ENCODE results near the gene METTL16. TPM values are rescaled to one million over a fixed set of nuclear protein-coding genes. Genes with fewer than 3 reads are reported as not detected.
A peak's percentile ranks its signal among the peaks of the same experiment; 100 is the strongest.

METTL16 gene
- total and polyA plus RNA-seq, 2 experiments from 2014 or later: 40.1 to 80.8 TPM

DNA sequence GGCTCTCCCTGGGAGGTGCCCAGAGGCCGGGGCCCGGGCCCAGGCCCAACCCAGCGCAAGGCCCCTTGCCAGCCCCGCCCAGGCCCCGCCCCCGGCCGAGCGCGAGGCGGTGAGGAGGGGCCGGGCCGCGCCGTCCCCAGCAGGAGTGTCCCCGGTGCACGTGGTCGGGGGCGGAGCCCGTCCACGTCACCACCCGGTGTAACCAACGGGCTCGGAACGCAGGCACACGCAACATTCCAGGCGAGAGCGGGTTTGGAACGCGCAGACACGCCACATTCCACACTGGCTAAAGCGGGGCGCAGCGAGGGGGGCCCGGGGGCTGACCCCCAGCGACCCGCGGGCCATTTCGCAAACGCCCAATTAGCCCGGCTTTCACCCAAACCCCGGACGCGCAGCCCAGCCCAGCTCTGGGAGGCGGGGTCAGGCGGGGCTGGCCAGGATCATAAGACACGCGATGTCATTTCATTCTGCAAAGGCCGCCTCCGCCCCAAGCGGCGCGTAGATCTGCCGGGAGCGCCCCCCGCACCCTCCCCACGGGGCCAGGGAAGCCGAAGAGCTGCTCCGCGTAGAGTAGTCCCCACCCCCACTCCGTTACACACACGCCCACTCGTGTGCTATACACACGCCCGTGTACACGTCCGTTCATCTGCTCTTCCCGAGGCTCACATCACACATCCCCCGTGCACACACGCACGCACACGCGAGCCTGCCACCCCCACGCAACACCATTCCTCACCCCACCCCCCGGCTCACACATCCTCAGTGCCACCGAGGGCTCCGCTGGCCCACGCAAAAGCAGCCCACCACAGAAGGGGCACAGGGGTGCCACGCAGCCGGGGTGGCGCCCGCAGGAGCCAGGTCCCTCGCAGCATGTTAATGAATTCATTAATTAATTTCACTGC, 111.9 kb downstream of the METTL16 start (continued):
- TF ChIP-seq, protein P1, sequence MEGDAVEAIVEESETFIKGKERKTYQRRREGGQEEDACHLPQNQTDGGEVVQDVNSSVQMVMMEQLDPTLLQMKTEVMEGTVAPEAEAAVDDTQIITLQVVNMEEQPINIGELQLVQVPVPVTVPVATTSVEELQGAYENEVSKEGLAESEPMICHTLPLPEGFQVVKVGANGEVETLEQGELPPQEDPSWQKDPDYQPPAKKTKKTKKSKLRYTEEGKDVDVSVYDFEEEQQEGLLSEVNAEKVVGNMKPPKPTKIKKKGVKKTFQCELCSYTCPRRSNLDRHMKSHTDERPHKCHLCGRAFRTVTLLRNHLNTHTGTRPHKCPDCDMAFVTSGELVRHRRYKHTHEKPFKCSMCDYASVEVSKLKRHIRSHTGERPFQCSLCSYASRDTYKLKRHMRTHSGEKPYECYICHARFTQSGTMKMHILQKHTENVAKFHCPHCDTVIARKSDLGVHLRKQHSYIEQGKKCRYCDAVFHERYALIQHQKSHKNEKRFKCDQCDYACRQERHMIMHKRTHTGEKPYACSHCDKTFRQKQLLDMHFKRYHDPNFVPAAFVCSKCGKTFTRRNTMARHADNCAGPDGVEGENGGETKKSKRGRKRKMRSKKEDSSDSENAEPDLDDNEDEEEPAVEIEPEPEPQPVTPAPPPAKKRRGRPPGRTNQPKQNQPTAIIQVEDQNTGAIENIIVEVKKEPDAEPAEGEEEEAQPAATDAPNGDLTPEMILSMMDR (conservative IDR thresholded peaks at IDR 0.05; ENCODE audit: low read depth in 2 of 2): no peak

DNA sequence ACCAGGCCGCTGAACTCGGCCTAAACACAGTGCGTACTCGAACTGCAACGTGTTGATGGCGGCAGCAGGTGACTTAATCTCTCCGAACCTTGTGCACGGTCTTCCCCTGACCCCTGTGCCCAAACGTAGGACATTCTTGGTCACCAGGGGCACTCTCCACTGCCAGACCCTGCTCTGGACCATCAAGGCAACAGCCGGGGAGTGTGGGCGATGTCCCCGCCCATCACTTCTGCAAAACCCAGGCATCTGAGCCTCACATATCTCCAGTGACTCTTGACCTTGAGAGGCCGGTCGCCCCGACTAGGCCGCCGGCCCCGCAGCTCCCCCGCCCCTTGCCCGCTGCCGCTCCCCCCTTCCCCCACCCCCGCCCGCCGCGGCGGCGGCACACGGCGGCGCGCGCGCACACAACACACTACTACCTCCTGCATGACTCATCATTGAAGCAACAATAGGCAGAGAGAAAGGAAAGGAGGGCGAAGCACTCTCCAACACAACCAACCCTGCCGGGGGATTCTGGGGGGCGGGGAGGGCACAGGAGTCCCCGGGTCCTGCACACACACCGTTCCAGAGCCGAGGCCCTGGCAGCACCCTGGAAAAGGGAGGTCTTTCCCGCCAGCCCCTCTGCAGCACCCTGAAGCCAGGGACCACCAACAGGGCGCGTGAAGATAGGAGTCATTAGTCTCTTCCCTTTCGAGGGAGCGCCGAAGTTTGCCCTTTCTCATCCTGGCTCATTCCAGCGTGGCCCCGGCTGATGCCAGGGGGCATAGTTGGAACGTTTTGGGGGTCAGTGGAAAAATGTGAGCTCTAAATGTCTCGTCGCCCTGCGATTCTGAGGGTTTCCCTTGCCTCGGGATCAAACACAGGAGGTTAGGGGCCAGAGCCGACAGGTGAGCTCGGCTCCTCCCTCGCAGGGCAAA, 112.8 kb downstream of the METTL16 start:
- peak; percentile 5 for ATAC-seq
- Mint-ChIP-seq H3K4me3 (peak overlapping the region; percentile 96), H3K36me3 (ENCODE audit: low read depth) (no peaks in the 10 kb centered on the region; the same call in 2 of the 3 replicates), H3K27me3 (ENCODE audit: insufficient read depth, low read depth, poor library complexity) (peaks cover 26% of the 10 kb centered on the region), H3K9me3 (0 out of 3 replicates have a peak, but pooled peaks cover 5% of the 10 kb centered on the region), H3K27ac (peak overlapping the region; percentile 100), H3K4me1 (peaks cover 45% of the 10 kb centered on the region)
- Histone ChIP-seq H3K4me3 (peak overlapping the region; percentile 83), H3K4me2 (peak overlapping the region; percentile 97), H3K4me1 (ENCODE audit: insufficient read depth) (peaks cover 33% of the 10 kb centered on the region), H4K20me1 (replicated peaks; ENCODE audit: insufficient read depth) (no peaks in the 10 kb centered on the region), H3K27ac (ENCODE audit: low read depth) (peak overlapping the region; percentile 100), H3K9me2 (ENCODE audit: insufficient read depth) (no peaks in the 10 kb centered on the region), H3K79me2 (replicated peaks; ENCODE audit: insufficient read depth) (peaks cover 33% of the 10 kb centered on the region), H3K27me3 (ENCODE audit: insufficient read depth) (no peaks in the 10 kb centered on the region), H2AFZ (peak overlapping the region; percentile 84; the same call in 1 of the 2 replicates), H3F3A (replicated peaks; ENCODE audit: low read depth) (peaks cover 21% of the 10 kb centered on the region), H3K36me3 (ENCODE audit: insufficient read depth) (no peaks in the 10 kb centered on the region)
- DNase-seq (ENCODE audit: low spot score): peak; percentile 84
- TF ChIP-seq, protein P1 (conservative IDR thresholded peaks at IDR 0.05; ENCODE audit: low read depth in 2 of 2): no peak
- TF ChIP-seq EZH2 (IDR thresholded peaks at IDR 0.05; ENCODE audit: low read depth, unreplicated experiment) (no peak), EZH2phosphoT487 (IDR thresholded peaks at IDR 0.05; ENCODE audit: unreplicated experiment) (no peak), CREB1 (CRISPR knock-in tag; IDR thresholded peaks at IDR 0.05; ENCODE audit: low read depth) (0 out of 2 replicates have a peak, but pooled peaks have one; percentile 15), POLR2AphosphoS5 (IDR thresholded peaks at IDR 0.05; ENCODE audit: low read depth) (peak; percentile 75)
- TF ChIP-seq, protein P2, sequence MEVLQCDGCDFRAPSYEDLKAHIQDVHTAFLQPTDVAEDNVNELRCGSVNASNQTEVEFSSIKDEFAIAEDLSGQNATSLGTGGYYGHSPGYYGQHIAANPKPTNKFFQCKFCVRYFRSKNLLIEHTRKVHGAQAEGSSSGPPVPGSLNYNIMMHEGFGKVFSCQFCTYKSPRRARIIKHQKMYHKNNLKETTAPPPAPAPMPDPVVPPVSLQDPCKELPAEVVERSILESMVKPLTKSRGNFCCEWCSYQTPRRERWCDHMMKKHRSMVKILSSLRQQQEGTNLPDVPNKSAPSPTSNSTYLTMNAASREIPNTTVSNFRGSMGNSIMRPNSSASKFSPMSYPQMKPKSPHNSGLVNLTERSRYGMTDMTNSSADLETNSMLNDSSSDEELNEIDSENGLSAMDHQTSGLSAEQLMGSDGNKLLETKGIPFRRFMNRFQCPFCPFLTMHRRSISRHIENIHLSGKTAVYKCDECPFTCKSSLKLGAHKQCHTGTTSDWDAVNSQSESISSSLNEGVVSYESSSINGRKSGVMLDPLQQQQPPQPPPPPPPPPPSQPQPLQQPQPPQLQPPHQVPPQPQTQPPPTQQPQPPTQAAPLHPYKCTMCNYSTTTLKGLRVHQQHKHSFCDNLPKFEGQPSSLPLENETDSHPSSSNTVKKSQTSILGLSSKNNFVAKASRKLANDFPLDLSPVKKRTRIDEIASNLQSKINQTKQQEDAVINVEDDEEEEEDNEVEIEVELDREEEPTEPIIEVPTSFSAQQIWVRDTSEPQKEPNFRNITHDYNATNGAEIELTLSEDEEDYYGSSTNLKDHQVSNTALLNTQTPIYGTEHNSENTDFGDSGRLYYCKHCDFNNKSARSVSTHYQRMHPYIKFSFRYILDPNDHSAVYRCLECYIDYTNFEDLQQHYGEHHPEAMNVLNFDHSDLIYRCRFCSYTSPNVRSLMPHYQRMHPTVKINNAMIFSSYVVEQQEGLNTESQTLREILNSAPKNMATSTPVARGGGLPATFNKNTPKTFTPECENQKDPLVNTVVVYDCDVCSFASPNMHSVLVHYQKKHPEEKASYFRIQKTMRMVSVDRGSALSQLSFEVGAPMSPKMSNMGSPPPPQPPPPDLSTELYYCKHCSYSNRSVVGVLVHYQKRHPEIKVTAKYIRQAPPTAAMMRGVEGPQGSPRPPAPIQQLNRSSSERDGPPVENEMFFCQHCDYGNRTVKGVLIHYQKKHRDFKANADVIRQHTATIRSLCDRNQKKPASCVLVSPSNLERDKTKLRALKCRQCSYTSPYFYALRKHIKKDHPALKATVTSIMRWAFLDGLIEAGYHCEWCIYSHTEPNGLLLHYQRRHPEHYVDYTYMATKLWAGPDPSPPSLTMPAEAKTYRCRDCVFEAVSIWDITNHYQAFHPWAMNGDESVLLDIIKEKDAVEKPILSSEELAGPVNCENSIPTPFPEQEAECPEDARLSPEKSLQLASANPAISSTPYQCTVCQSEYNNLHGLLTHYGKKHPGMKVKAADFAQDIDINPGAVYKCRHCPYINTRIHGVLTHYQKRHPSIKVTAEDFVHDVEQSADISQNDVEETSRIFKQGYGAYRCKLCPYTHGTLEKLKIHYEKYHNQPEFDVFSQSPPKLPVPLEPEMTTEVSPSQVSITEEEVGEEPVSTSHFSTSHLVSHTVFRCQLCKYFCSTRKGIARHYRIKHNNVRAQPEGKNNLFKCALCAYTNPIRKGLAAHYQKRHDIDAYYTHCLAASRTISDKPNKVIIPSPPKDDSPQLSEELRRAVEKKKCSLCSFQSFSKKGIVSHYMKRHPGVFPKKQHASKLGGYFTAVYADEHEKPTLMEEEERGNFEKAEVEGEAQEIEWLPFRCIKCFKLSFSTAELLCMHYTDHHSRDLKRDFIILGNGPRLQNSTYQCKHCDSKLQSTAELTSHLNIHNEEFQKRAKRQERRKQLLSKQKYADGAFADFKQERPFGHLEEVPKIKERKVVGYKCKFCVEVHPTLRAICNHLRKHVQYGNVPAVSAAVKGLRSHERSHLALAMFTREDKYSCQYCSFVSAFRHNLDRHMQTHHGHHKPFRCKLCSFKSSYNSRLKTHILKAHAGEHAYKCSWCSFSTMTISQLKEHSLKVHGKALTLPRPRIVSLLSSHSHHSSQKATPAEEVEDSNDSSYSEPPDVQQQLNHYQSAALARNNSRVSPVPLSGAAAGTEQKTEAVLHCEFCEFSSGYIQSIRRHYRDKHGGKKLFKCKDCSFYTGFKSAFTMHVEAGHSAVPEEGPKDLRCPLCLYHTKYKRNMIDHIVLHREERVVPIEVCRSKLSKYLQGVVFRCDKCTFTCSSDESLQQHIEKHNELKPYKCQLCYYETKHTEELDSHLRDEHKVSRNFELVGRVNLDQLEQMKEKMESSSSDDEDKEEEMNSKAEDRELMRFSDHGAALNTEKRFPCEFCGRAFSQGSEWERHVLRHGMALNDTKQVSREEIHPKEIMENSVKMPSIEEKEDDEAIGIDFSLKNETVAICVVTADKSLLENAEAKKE (CRISPR knock-in tag; IDR thresholded peaks at IDR 0.05): no peak

Measured in GM23338 (cell line).